COR-L47 (cell line): Measurements from ENCODE around the gene CHRNA3.
"Not testable (repeated sequence)": the region's sequence is repeated elsewhere in the genome, so short reads cannot be mapped to it uniquely, and the experiment has no call there.

Source experiments
- DNase-seq: peaks from one replicate; lab custom pipeline; 2025; lab: John Stamatoyannopoulos, UW

The CHRNA3 gene

DNA sequence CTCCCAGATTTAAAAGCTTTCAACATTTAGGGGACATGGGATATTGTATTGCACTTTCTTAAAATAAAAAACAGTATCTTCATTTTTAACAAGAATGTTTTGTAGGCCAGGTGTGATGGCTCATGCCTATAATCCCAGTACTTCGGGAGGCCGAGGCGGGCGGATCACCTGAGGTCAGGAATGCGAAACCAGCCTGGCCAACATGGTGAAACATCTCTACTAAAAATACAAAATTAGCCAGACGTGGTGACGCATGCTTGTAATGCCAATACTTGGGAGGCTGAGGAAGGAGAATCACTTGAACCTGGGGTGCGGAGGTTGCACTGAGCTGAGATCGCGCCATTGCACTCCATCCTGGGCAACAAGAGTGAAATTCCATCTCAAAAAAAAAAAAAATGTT is 60.6 kb downstream of the CHRNA3 start:
- not testable (repeated sequence) for DNase-seq

DNA sequence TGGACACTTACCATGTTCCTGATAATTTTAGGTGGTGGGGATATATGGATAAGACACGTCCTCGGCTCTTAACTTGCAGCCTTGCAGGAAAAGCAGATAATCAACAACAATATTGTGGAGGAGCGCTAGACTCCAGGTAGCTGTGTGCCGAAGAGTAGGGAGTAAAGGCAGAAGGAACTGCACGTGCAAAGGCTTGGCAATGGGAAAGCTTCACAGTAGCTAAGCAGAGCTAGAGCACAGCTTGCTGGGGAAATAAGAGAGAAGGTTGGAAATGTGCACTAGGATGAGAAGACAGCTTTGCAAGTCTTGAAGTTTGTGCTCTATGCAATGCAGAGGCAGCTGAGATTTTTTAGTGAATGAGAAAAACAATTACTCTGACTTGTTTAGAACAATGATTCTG is 68.2 kb downstream of the CHRNA3 start:
- DNase-seq: no peak

DNA sequence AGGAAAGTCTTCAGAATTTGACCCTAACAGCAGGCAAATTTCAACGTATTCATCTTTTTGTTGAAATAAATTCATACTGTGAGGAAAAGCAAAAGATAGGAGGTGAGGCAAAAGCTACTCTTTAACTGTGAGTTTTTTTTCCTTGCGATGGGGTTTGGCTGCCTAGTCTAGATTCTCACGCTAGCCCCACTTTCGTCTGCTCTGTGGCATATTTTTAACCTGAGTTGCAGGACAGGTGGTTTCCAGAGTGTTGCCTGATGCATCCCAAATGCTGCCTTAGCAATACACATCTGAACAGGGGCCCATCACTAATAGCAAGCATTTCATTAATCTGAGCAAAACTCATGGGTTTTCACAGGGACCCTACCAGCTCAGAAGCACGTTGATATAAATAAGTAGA is 68.9 kb downstream of the CHRNA3 start:
- DNase-seq: no peak

DNA sequence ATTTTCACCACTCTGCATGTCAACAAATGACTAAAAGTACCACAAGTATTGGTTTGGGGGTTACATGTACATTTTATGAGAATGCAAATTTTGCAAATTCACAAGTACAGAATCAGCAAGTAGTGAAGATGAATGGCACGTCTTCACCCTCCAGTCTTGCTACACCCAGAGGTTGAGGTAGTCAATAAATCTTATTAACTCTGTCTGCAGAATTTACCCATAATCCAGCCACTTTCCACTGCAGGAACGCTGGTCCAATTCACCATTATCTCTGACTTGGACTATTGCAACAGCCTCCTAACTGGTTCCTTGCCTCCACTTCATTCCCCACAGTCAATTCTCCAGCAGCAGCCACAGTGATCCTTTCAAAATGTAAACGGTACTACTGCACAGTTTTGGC is 70.0 kb downstream of the CHRNA3 start:
- DNase-seq: no peak

- no peak for DNase-seq
Observed at GRCh38 chr15:78550194-78550593, 70.6 kb downstream of the CHRNA3 start.
